ENCODE results near the gene SLC2A13.

Gene SLC2A13

DNA sequence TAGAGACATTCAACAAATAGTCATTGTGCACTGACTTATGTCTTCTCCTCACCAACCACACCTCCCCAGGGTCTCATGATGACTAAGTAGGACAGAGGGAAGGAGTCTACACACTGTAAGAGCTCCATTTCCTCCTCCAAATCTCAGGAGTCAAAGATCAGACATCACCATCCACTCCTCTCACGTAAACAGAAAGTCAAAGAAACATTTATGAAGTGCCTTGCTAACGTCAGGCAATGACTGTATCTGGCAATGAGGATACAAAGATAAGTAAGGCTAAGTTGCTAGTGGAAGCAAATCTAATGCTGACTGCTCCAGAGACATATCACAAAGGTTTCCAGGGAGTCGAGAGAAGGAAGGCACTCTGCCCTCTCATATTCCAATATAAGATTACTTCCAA, 88.9 kb downstream of the SLC2A13 start:
- TF ChIP-seq CEBPB (IDR thresholded peaks at IDR 0.05) (no peak), TAF1 (IDR thresholded peaks at IDR 0.05; ENCODE audit: low read depth) (no peak), NFIC (IDR thresholded peaks at IDR 0.05) (no peak), TEAD4 (IDR thresholded peaks at IDR 0.05) (no peak), EP300 (IDR thresholded peaks at IDR 0.05; ENCODE audit: borderline replicate concordance) (no peak), YY1 (IDR thresholded peaks at IDR 0.05; ENCODE audit: low read depth) (no peak), TCF12 (IDR thresholded peaks at IDR 0.05; ENCODE audit: low read depth) (no peak), EGR1 (IDR thresholded peaks at IDR 0.05) (no peak), FOXM1 (IDR thresholded peaks at IDR 0.05; ENCODE audit: borderline replicate concordance, low read depth) (no peak), ZBTB7A (IDR thresholded peaks at IDR 0.05; ENCODE audit: low read depth) (no peak), CREB1 (IDR thresholded peaks at IDR 0.05; ENCODE audit: low read depth) (no peak), RAD21 (IDR thresholded peaks at IDR 0.05; ENCODE audit: low read depth) (no peak)
- TF ChIP-seq, protein P1, sequence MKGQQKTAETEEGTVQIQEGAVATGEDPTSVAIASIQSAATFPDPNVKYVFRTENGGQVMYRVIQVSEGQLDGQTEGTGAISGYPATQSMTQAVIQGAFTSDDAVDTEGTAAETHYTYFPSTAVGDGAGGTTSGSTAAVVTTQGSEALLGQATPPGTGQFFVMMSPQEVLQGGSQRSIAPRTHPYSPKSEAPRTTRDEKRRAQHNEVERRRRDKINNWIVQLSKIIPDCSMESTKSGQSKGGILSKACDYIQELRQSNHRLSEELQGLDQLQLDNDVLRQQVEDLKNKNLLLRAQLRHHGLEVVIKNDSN (IDR thresholded peaks at IDR 0.05) = no peak
- TF ChIP-seq, protein P2, sequence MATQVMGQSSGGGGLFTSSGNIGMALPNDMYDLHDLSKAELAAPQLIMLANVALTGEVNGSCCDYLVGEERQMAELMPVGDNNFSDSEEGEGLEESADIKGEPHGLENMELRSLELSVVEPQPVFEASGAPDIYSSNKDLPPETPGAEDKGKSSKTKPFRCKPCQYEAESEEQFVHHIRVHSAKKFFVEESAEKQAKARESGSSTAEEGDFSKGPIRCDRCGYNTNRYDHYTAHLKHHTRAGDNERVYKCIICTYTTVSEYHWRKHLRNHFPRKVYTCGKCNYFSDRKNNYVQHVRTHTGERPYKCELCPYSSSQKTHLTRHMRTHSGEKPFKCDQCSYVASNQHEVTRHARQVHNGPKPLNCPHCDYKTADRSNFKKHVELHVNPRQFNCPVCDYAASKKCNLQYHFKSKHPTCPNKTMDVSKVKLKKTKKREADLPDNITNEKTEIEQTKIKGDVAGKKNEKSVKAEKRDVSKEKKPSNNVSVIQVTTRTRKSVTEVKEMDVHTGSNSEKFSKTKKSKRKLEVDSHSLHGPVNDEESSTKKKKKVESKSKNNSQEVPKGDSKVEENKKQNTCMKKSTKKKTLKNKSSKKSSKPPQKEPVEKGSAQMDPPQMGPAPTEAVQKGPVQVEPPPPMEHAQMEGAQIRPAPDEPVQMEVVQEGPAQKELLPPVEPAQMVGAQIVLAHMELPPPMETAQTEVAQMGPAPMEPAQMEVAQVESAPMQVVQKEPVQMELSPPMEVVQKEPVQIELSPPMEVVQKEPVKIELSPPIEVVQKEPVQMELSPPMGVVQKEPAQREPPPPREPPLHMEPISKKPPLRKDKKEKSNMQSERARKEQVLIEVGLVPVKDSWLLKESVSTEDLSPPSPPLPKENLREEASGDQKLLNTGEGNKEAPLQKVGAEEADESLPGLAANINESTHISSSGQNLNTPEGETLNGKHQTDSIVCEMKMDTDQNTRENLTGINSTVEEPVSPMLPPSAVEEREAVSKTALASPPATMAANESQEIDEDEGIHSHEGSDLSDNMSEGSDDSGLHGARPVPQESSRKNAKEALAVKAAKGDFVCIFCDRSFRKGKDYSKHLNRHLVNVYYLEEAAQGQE (IDR thresholded peaks at IDR 0.05; ENCODE audit: low read depth) = no peak
- TF ChIP-seq, protein P3, sequence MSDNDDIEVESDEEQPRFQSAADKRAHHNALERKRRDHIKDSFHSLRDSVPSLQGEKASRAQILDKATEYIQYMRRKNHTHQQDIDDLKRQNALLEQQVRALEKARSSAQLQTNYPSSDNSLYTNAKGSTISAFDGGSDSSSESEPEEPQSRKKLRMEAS (IDR thresholded peaks at IDR 0.05) = no peak

DNA sequence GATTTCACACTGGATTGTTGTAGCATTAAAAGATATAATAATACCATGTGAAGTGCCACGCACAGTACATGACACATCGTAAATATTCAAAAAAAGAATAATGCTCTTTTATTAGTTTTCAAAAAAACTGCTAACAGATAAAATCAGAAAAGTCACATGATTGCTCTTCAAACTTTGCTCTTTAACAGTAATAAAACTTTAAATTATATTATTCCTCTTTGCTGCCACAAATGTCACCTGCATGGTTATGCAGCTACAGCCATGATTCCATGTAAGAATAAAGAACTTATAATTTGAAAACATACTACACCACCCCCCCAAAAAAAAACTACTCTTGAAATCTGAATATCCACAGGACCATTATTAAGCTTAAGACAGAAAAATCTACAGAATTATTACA, 90.0 kb downstream of the SLC2A13 start:
- no peak for TF ChIP-seq EP300 (IDR thresholded peaks at IDR 0.05; ENCODE audit: borderline replicate concordance)
- TF ChIP-seq, protein P2 (IDR thresholded peaks at IDR 0.05; ENCODE audit: low read depth) = no peak
- no peak for TF ChIP-seq FOXM1 (IDR thresholded peaks at IDR 0.05; ENCODE audit: borderline replicate concordance, low read depth)
- TF ChIP-seq, protein P1 (IDR thresholded peaks at IDR 0.05) = no peak
- TF ChIP-seq TAF1 (IDR thresholded peaks at IDR 0.05; ENCODE audit: low read depth) = no peak
- no peak for TF ChIP-seq EGR1 (IDR thresholded peaks at IDR 0.05)
- TF ChIP-seq TCF12 (IDR thresholded peaks at IDR 0.05; ENCODE audit: low read depth) = no peak
- no peak for TF ChIP-seq YY1 (IDR thresholded peaks at IDR 0.05; ENCODE audit: low read depth)
- TF ChIP-seq CEBPB (IDR thresholded peaks at IDR 0.05) = no peak
- TF ChIP-seq ZBTB7A (IDR thresholded peaks at IDR 0.05; ENCODE audit: low read depth) = no peak
- TF ChIP-seq, protein P3 (IDR thresholded peaks at IDR 0.05) = no peak

DNA sequence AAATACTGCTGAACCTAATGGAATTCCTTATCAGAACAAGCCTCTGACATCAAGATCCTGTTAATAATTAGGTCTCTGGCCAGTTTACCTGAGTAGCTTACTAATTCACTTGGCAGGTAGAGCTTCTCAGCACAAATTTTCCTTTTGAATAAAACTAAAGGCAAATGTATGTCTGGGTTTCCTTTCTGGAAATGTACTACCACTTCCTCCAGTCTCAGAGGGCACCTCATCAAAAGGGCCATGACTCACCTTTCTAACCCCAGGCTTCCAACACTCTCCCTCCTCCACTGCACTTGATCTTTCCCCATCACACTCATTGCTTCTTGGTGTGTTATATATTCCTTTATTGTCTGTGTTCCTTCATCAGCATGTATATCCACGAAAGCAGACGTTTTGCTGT, 90.5 kb downstream of the SLC2A13 start:
- TF ChIP-seq EGR1 (IDR thresholded peaks at IDR 0.05) (no peak), YY1 (IDR thresholded peaks at IDR 0.05; ENCODE audit: low read depth) (no peak), TCF12 (IDR thresholded peaks at IDR 0.05; ENCODE audit: low read depth) (no peak), CREB1 (IDR thresholded peaks at IDR 0.05; ENCODE audit: low read depth) (no peak), TAF1 (IDR thresholded peaks at IDR 0.05; ENCODE audit: low read depth) (no peak), FOXM1 (IDR thresholded peaks at IDR 0.05; ENCODE audit: borderline replicate concordance, low read depth) (no peak), CEBPB (IDR thresholded peaks at IDR 0.05) (no peak), NFIC (IDR thresholded peaks at IDR 0.05) (no peak), ZBTB7A (IDR thresholded peaks at IDR 0.05; ENCODE audit: low read depth) (no peak)
- TF ChIP-seq, protein P1 (IDR thresholded peaks at IDR 0.05) = no peak
- TF ChIP-seq, protein P3 (IDR thresholded peaks at IDR 0.05) = no peak
- TF ChIP-seq, protein P2 (IDR thresholded peaks at IDR 0.05; ENCODE audit: low read depth) = no peak

DNA sequence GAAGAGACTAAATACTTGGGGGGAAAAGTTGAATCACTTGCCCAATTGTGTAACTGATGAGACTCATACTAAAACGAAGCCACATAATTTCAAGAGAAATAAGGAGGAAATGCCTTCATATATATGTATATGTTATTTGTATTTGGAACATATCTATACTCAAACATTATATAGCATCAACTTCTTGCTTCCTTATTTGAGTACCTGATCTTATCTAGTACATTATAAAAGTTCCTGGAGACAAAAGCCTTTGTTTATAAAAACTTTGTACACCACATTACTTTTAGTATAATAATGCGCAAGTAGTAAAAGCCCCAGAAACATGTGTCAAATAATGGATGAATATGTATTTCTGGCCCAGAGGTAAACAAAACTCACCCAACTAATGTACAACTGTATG, 92.0 kb downstream of the SLC2A13 start:
- TF ChIP-seq CEBPB (IDR thresholded peaks at IDR 0.05) (no peak), ZBTB7A (IDR thresholded peaks at IDR 0.05; ENCODE audit: low read depth) (no peak), EGR1 (IDR thresholded peaks at IDR 0.05) (no peak), FOXM1 (IDR thresholded peaks at IDR 0.05; ENCODE audit: borderline replicate concordance, low read depth) (no peak), TCF12 (IDR thresholded peaks at IDR 0.05; ENCODE audit: low read depth) (no peak), NFIC (IDR thresholded peaks at IDR 0.05) (no peak), RAD21 (IDR thresholded peaks at IDR 0.05; ENCODE audit: low read depth) (no peak), EP300 (IDR thresholded peaks at IDR 0.05; ENCODE audit: borderline replicate concordance) (no peak), TAF1 (IDR thresholded peaks at IDR 0.05; ENCODE audit: low read depth) (no peak), TEAD4 (IDR thresholded peaks at IDR 0.05) (no peak), YY1 (IDR thresholded peaks at IDR 0.05; ENCODE audit: low read depth) (no peak), CREB1 (IDR thresholded peaks at IDR 0.05; ENCODE audit: low read depth) (no peak)
- TF ChIP-seq, protein P3 (IDR thresholded peaks at IDR 0.05) = no peak
- TF ChIP-seq, protein P2 (IDR thresholded peaks at IDR 0.05; ENCODE audit: low read depth) = no peak
- TF ChIP-seq, protein P1 (IDR thresholded peaks at IDR 0.05) = no peak
